Measurements from ENCODE around the gene LSAMP. TPM values are rescaled to one million over a fixed set of nuclear protein-coding genes. Genes with fewer than 3 reads are reported as not detected.

Gene LSAMP
- total RNA-seq, 1 experiment from 2014 or later: 0.90 TPM

- no peaks in the 10 kb centered on the region for H3K4me1 ChIP-seq (ENCODE audit: insufficient read depth, low read length)
- H2BK12ac ChIP-seq (ENCODE audit: insufficient read length, low read depth, low read length): no peak overlapping the region
- Mint-ChIP-seq H3K27me3 (ENCODE audit: low read depth) (no peaks in the 10 kb centered on the region), H3K4me3 (no peak overlapping the region), H3K27ac (no peak overlapping the region), H3K36me3 (ENCODE audit: insufficient read depth in 1 of 3, low read depth in 3 of 3) (no peaks in the 10 kb centered on the region), H3K9me3 (no peaks in the 10 kb centered on the region), H3K4me1 (peaks cover 17 to 19% of the 10 kb centered on the region in 2 experiments)
- no peak overlapping the region for H3K14ac ChIP-seq (ENCODE audit: insufficient read depth, low read length)
- no peak overlapping the region for H3K9ac ChIP-seq (ENCODE audit: extremely low read depth, insufficient read length, low read length)
- no peak overlapping the region for H2AK5ac ChIP-seq (ENCODE audit: insufficient read length, low read length)
- no peak overlapping the region for H3K4ac ChIP-seq (ENCODE audit: low read depth, low read length)
- no peak overlapping the region for H4K5ac ChIP-seq (ENCODE audit: insufficient read length, low read depth, low read length)
- no peak overlapping the region for H2BK15ac ChIP-seq (ENCODE audit: low read depth, low read length)
- no peak overlapping the region for H2BK5ac ChIP-seq (ENCODE audit: insufficient read length, low read length)
- no peaks in the 10 kb centered on the region for H3K23me2 ChIP-seq (ENCODE audit: insufficient read length, low read depth, low read length, poor library complexity, severe bottlenecking)
- no peak overlapping the region for H3T11ph ChIP-seq (ENCODE audit: low read length)
- H3K56ac ChIP-seq (ENCODE audit: insufficient read length, low read depth, low read length): no peak overlapping the region
- H3K79me2 ChIP-seq (ENCODE audit: insufficient read depth, low read length): no peaks in the 10 kb centered on the region
- H4K91ac ChIP-seq (ENCODE audit: insufficient read length, low read depth, low read length): no peak overlapping the region
- no peaks in the 10 kb centered on the region for H3K9me3 ChIP-seq (ENCODE audit: control insufficient read depth, low read depth, low read length)
- no peak overlapping the region for H3K18ac ChIP-seq (ENCODE audit: insufficient read length, low read depth, low read length)
- no peak overlapping the region for H3K23ac ChIP-seq (ENCODE audit: insufficient read length, low read depth, low read length)
- H2BK20ac ChIP-seq (ENCODE audit: low read depth, low read length, poor library complexity, severe bottlenecking): no peak overlapping the region
- H3K4me2 ChIP-seq (ENCODE audit: insufficient read depth, insufficient read length, low read length): no peak overlapping the region
- no peak overlapping the region for H2BK120ac ChIP-seq (ENCODE audit: low read depth, low read length, poor library complexity, severe bottlenecking)
- no peak for TF ChIP-seq CTCF (conservative IDR thresholded peaks at IDR 0.05)
- WGBS (ENCODE audit: extremely low coverage, insufficient read length, low lambda C conversion rate): no CpG with 5 or more reads among the region's 1 CpG
- no peak overlapping the region for H2AFZ ChIP-seq (ENCODE audit: low read length)
- H3K27ac ChIP-seq (ENCODE audit: insufficient read length, low read depth, low read length): no peak overlapping the region
- no peaks in the 10 kb centered on the region for H3K79me1 ChIP-seq (ENCODE audit: insufficient read depth, low read depth, low read length, poor library complexity, severe bottlenecking)
- H4K8ac ChIP-seq (replicated peaks; ENCODE audit: insufficient read length, low read depth, low read length): no peak overlapping the region
- DNase-seq: no peak
- H3K27me3 ChIP-seq (ENCODE audit: insufficient read depth, low read length): no peaks in the 10 kb centered on the region
- H4K20me1 ChIP-seq (ENCODE audit: control insufficient read depth, insufficient read depth, insufficient read length): no peaks in the 10 kb centered on the region
These were observed 596.6 kb downstream of the LSAMP start for GRCh38 chr3:115848641-115849040.
